KOPT-K1 (cell line): Measurements from ENCODE around the gene PDZD7.

Experiments used
- H3K27ac ChIP-seq: fragments of 200-600 bp; sonication (generic); 2 replicates; pipeline ENCODE4 v1.5.1; 2016; ENCODE audit warnings: antibody characterized with exemption, mild to moderate bottlenecking, low read depth, low read length; ENCODE audit not compliant: poor library complexity, severe bottlenecking
- H3K36me3 ChIP-seq: fragments of 200-600 bp; sonication (generic); 2 replicates; pipeline ENCODE4 v1.5.1; 2017; ENCODE audit warnings: antibody characterized with exemption, mild to moderate bottlenecking, low read length, moderate library complexity; ENCODE audit not compliant: insufficient read depth
- H3K9me3 ChIP-seq: fragments of 200-600 bp; sonication (generic); 2 replicates; pipeline ENCODE4 v1.5.1; 2017; ENCODE audit warnings: antibody characterized with exemption, low read length, mild to moderate bottlenecking; ENCODE audit not compliant: insufficient read depth, poor library complexity, severe bottlenecking

The PDZD7 gene

DNA sequence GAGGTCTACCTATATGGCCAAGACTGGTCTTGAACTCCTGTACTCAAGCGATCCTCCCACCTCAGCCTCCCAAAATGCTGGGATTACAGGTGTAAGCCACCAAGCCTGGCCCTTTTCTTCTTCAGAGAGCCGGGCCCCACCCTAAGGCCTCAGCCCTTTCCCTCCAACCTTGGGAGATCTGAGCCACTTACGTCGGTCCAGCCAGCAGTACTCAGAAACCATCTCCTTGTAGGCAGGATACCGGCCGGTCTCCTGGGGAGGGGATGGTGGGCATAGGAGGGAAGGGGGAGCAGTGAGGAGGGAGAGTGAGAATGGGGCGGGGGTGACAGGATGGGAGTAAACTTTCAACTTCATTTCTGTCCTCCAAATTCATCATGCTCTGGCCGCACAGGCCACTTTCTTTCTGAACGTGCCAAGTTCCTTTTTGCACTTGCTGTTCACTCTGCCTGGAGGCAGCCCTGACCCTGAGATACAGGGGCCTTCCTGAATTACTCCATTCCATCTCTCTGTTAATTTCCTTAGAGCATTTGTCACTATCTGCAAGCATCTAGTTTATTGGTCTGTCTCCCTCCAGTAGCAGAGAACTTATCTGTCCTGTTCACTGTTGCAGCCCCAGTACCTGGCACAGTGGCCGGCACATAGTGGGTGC lies 10.4 kb downstream of the PDZD7 start:
- no peaks in the 10 kb centered on the region for H3K9me3 ChIP-seq
- no peaks in the 10 kb centered on the region for H3K36me3 ChIP-seq
- H3K27ac ChIP-seq: no peak overlapping the region

- H3K9me3 ChIP-seq: no peaks in the 10 kb centered on the region
- no peaks in the 10 kb centered on the region for H3K36me3 ChIP-seq
- no peak overlapping the region for H3K27ac ChIP-seq
Observed at GRCh38 chr10:101019440-101019703, 11.6 kb downstream of the PDZD7 start.

- no peaks in the 10 kb centered on the region for H3K9me3 ChIP-seq
- no peaks in the 10 kb centered on the region for H3K36me3 ChIP-seq
Observed at GRCh38 chr10:101018600-101019439, 12.1 kb downstream of the PDZD7 start.

DNA sequence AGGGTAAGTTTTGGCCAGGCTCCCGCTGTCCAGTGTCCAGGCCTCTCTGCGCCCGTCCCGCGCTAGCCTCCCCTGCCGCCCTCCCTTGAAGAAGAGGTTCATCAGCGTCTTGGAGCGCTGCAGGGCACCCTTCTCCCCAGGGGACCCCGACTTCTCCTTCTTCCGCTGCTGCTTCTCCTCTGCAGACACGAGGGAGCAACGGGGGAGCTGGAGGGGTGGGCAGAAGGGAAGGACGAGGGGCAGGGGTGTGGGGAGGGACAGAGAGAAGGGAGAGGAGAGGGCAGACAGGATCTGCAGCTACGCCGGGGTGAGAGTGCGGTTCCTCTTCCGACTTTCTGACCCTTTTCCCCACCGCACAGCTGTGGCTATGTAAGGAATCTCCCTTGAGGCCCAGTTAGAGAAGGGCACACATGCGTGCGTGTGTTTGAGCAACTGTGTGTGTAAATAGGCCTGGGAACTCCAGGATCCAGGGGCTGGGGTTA lies 12.8 kb downstream of the PDZD7 start:
- Histone ChIP-seq H3K36me3 (no peaks in the 10 kb centered on the region), H3K9me3 (no peaks in the 10 kb centered on the region), H3K27ac (no peak overlapping the region)

More at GRCh38 chr10:101018600-101019439, 12.1 kb downstream of the PDZD7 start:
- H3K27ac ChIP-seq: no peak overlapping the region

- H3K27ac ChIP-seq: no peak overlapping the region
- no peaks in the 10 kb centered on the region for H3K9me3 ChIP-seq
- no peaks in the 10 kb centered on the region for H3K36me3 ChIP-seq
Observed at GRCh38 chr10:101016814-101017213, 14.1 kb downstream of the PDZD7 start.

GRCh38 chr10:101015582-101015973 lies 15.4 kb downstream of the PDZD7 start:
- Histone ChIP-seq H3K9me3 (no peaks in the 10 kb centered on the region), H3K36me3 (no peaks in the 10 kb centered on the region), H3K27ac (no peak overlapping the region)

- Histone ChIP-seq H3K27ac (no peak overlapping the region), H3K9me3 (no peaks in the 10 kb centered on the region), H3K36me3 (no peaks in the 10 kb centered on the region)
Observed at GRCh38 chr10:101014966-101015581, 15.9 kb downstream of the PDZD7 start.

GRCh38 chr10:101014230-101014884 lies 16.6 kb downstream of the PDZD7 start:
- no peaks in the 10 kb centered on the region for H3K9me3 ChIP-seq
- H3K27ac ChIP-seq: no peak overlapping the region
- H3K36me3 ChIP-seq: no peaks in the 10 kb centered on the region

GRCh38 chr10:101013365-101013825 lies 17.5 kb downstream of the PDZD7 start:
- no peaks in the 10 kb centered on the region for H3K36me3 ChIP-seq
- H3K9me3 ChIP-seq: no peaks in the 10 kb centered on the region
- H3K27ac ChIP-seq: no peak overlapping the region

- Histone ChIP-seq H3K27ac (no peak overlapping the region), H3K9me3 (no peaks in the 10 kb centered on the region), H3K36me3 (no peaks in the 10 kb centered on the region)
Observed at GRCh38 chr10:101012525-101013364, 18.2 kb downstream of the PDZD7 start.

GRCh38 chr10:101011517-101012423 lies 19.2 kb downstream of the PDZD7 start:
- Histone ChIP-seq H3K27ac (no peak overlapping the region), H3K36me3 (no peaks in the 10 kb centered on the region), H3K9me3 (no peaks in the 10 kb centered on the region)

GRCh38 chr10:101010329-101010728 lies 20.6 kb downstream of the PDZD7 start:
- Histone ChIP-seq H3K36me3 (no peaks in the 10 kb centered on the region), H3K27ac (no peak overlapping the region), H3K9me3 (no peaks in the 10 kb centered on the region)

DNA sequence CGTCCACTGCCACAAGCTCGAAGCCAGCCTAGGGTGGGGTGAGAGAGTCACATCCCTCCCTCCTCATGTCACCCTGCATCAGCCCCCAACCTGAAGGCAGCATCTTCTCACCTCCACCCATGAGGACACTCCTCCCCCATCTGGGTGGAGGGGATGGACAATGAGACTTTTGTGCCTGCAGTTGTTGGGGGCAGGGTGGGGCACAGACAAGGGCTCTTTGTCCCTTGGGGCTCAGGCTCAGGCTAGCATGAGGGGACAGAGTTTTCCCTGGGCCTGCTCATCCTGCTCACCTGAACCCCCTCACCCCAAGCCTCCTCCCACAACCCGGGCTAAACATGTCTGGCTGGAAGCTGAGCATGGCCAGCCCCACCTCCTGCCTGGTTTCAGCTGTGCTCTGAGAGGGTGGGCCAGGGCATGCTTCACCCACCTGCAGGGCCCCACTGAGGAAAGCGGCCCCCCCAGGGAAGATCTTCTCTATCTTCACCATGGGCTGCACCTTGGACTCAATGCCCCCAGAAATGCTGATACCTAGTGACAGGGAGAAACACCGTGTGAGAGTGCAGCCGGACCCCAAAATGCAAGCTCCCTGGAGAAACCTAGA lies 22.0 kb downstream of the PDZD7 start:
- no peaks in the 10 kb centered on the region for H3K36me3 ChIP-seq
- no peak overlapping the region for H3K27ac ChIP-seq
- H3K9me3 ChIP-seq: no peaks in the 10 kb centered on the region
